ENCODE results near the gene WDFY4. TPM values are rescaled to one million over a fixed set of nuclear protein-coding genes. Genes with fewer than 3 reads are reported as not detected.

WDFY4 gene
- polyA plus RNA-seq, 1 of the 3 experiments (the other 2 are of a cell fraction) = not detected

DNA sequence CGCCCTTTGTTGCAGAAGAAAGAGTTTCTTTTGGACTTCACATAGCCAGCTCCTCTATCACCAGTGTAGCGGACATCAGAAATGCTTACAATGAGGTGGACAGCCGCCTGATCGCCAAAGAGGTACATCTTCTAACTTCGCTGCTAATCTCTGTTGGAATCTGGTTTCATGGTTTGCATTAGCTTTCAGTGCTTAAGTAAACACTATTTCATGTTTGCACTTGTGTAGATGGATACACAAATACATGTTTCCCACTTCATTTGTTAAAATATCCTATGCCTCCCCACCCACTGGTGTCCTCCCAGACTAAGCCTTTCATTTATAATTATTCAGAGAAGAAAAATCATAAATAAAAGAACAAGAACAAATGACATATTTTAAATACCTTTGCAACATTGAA, 103.9 kb downstream of the WDFY4 start (continued):
- TF ChIP-seq, protein P1, sequence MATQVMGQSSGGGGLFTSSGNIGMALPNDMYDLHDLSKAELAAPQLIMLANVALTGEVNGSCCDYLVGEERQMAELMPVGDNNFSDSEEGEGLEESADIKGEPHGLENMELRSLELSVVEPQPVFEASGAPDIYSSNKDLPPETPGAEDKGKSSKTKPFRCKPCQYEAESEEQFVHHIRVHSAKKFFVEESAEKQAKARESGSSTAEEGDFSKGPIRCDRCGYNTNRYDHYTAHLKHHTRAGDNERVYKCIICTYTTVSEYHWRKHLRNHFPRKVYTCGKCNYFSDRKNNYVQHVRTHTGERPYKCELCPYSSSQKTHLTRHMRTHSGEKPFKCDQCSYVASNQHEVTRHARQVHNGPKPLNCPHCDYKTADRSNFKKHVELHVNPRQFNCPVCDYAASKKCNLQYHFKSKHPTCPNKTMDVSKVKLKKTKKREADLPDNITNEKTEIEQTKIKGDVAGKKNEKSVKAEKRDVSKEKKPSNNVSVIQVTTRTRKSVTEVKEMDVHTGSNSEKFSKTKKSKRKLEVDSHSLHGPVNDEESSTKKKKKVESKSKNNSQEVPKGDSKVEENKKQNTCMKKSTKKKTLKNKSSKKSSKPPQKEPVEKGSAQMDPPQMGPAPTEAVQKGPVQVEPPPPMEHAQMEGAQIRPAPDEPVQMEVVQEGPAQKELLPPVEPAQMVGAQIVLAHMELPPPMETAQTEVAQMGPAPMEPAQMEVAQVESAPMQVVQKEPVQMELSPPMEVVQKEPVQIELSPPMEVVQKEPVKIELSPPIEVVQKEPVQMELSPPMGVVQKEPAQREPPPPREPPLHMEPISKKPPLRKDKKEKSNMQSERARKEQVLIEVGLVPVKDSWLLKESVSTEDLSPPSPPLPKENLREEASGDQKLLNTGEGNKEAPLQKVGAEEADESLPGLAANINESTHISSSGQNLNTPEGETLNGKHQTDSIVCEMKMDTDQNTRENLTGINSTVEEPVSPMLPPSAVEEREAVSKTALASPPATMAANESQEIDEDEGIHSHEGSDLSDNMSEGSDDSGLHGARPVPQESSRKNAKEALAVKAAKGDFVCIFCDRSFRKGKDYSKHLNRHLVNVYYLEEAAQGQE (IDR thresholded peaks at IDR 0.05; ENCODE audit: low read depth, low read length) = no peak
- no peak for TF ChIP-seq NRF1 (IDR thresholded peaks at IDR 0.05; ENCODE audit: low read depth, low read length)
- no peak for TF ChIP-seq TCF12 (IDR thresholded peaks at IDR 0.05)
- no peak for TF ChIP-seq SMC3 (IDR thresholded peaks at IDR 0.05; ENCODE audit: low read depth, low read length)
- no peak for TF ChIP-seq MEF2A (IDR thresholded peaks at IDR 0.05; ENCODE audit: borderline replicate concordance, low read depth)
- TF ChIP-seq, protein P2, sequence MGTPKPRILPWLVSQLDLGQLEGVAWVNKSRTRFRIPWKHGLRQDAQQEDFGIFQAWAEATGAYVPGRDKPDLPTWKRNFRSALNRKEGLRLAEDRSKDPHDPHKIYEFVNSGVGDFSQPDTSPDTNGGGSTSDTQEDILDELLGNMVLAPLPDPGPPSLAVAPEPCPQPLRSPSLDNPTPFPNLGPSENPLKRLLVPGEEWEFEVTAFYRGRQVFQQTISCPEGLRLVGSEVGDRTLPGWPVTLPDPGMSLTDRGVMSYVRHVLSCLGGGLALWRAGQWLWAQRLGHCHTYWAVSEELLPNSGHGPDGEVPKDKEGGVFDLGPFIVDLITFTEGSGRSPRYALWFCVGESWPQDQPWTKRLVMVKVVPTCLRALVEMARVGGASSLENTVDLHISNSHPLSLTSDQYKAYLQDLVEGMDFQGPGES (IDR thresholded peaks at IDR 0.05; ENCODE audit: low read depth, low read length) = no peak

DNA sequence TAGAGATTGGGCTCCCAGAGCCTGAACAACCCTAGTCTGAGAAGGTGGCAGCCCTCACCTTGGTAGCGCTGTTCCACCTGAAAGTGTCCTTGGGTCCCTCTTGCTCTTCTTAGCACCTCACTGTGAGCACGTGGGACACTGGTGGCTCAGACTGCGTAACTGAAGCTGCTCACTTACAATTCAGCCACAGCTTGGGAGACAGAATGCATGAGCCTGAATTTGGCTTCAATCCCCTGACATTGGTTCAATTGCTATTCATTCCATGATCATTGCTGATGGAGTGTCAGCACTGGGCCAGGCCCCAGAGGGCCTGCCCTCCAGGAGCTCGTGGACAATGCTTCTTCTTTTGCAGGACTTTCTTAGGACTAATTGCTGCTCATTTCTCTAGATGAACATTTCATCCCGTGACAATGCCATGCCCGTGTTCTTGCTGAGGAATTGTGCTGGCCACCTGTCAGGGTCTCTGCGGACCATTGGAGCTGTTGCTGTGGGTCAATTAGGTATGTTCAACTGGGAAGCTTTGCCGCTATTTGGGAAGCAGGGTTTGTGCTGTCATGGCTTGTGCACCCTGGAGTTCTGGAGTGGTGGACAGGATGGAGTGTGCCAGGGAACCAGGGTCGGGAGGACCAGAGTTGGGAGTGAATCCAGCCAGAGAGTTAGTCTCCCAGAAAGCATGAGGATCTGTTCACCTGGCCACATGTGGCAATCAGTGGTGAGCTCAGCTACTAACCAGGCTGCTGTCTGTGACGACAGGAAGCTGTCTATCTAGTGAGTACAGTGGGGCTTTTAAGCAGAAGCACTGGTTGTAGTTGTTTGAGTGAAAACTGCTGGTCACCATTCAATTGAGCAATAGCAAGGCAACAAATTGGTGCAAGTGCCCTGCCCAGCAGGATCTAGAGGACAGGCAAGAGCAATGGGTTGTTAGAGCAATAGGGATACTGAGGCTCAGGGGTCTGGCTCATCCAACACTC, 105.1 kb downstream of the WDFY4 start:
- ChIA-PET CTCF (interaction anchor here (1.0 to 1.3 kb wide), 2 partner anchors 33 to 40 kb away, joined by 3 read pairs; no protein-coding TSS in a partner anchor), POLR2A (no interaction called here)
- no peak overlapping the region for H3K4me3 ChIP-seq (ENCODE audit: low read depth in 2 of 2, low read length in 1 of 2)
- H3K79me2 ChIP-seq (ENCODE audit: insufficient read depth) = no peaks in the 10 kb centered on the region
- H3K36me3 ChIP-seq (replicated peaks in 1 of 2; ENCODE audit: control insufficient read depth in 1 of 2, insufficient read depth in 2 of 2, low read length in 1 of 2) = no peaks in the 10 kb centered on the region
- H3K9me3 ChIP-seq = peaks cover 9% of the 10 kb centered on the region
- no peak for TF ChIP-seq POLR2AphosphoS5 (IDR thresholded peaks at IDR 0.05; ENCODE audit: low read depth, low read length)
- TF ChIP-seq FOSL2 (IDR thresholded peaks at IDR 0.05; ENCODE audit: borderline replicate concordance, low read depth) = no peak
- 28% methylated on average over 7 of the region's 10 CpGs for WGBS (ENCODE audit: low lambda C conversion rate)
- H3K27me3 ChIP-seq (ENCODE audit: insufficient read depth) = no peaks in the 10 kb centered on the region
- H4K20me1 ChIP-seq (ENCODE audit: insufficient read depth) = no peaks in the 10 kb centered on the region
- no peak overlapping the region for H2AFZ ChIP-seq (ENCODE audit: low read depth)
- no peaks in the 10 kb centered on the region for H3F3A ChIP-seq (replicated peaks; ENCODE audit: insufficient read depth)
- no peaks in the 10 kb centered on the region; a peak in 1 of 4 replicates for H3K4me1 ChIP-seq (ENCODE audit: control insufficient read depth in 1 of 2, insufficient read depth in 2 of 2, low read depth in 1 of 2, low read length in 1 of 2)
- H3K27ac ChIP-seq (ENCODE audit: low read depth in 2 of 2, low read length in 1 of 2) = no peak overlapping the region
- no peak for DNase-seq
- no peaks in the 10 kb centered on the region for H3K9me2 ChIP-seq
- H3K9ac ChIP-seq = no peak overlapping the region
- H3K4me2 ChIP-seq = no peak overlapping the region
